Measurements from ENCODE around the gene MEIKIN.

DNA sequence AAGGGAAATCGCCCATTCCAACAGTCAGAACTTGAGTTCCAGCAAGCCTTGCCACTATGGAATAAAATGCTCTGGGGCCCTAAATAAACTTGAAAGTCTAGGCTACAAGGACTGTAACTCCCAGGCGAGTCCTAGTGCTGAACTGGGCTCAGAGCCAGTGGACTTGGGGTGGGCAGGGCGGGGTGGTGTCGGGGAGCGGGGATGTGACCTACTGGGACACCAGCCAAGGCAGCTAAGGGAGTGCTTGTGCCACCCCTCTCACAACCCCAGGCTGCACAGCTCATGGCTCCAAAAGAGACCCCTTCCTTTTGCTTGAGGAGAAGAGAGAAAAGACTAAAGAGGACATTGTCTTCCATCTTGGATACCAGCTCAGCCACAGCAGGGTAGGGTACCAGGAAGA lies 61.5 kb downstream of the MEIKIN start:
- TF ChIP-seq, protein P1, sequence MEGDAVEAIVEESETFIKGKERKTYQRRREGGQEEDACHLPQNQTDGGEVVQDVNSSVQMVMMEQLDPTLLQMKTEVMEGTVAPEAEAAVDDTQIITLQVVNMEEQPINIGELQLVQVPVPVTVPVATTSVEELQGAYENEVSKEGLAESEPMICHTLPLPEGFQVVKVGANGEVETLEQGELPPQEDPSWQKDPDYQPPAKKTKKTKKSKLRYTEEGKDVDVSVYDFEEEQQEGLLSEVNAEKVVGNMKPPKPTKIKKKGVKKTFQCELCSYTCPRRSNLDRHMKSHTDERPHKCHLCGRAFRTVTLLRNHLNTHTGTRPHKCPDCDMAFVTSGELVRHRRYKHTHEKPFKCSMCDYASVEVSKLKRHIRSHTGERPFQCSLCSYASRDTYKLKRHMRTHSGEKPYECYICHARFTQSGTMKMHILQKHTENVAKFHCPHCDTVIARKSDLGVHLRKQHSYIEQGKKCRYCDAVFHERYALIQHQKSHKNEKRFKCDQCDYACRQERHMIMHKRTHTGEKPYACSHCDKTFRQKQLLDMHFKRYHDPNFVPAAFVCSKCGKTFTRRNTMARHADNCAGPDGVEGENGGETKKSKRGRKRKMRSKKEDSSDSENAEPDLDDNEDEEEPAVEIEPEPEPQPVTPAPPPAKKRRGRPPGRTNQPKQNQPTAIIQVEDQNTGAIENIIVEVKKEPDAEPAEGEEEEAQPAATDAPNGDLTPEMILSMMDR (conservative IDR thresholded peaks at IDR 0.05 in 1 of 2, IDR thresholded peaks at IDR 0.05 in 1 of 2; ENCODE audit: low read depth in 1 of 2, low read length in 2 of 2), result no peak
- TF ChIP-seq EZH2 (IDR thresholded peaks at IDR 0.05; ENCODE audit: low read length, missing control alignments), result no peak

Measured in fibroblast of lung (primary cell).